ENCODE measurements around the gene IFI27L1.
A peak's percentile ranks its signal among the peaks of the same experiment; 100 is the strongest.
"Not testable (repeated sequence)": the region's sequence is repeated elsewhere in the genome, so short reads cannot be mapped to it uniquely, and the experiment has no call there.

Gene IFI27L1

GRCh38 chr14:94048691-94049624 lies 32.2 kb upstream of the IFI27L1 start:
- ATAC-seq, result no peak

DNA sequence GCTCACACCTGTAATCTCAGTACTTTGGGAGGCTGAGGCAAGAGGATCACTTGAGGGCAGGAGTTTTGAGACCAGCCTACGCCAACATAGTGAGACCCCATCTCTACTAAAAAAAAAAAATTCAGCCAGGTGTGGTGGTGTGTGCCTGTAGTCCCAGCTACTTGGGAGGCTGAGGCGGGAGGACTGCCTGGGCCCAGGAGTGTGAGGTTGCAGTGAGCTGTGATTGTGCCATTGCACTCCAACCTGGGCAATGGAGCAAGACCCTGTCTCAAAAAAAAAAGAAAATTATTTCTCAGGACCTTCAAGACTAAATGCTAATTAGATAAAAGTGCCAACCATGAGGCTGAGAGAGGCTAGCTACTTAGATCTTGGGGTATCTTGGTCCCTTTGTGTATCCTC lies 31.5 kb upstream of the IFI27L1 start:
- ATAC-seq, result no peak

- no peak for ATAC-seq
These were observed 30.8 kb upstream of the IFI27L1 start for GRCh38 chr14:94050231-94050880.

DNA sequence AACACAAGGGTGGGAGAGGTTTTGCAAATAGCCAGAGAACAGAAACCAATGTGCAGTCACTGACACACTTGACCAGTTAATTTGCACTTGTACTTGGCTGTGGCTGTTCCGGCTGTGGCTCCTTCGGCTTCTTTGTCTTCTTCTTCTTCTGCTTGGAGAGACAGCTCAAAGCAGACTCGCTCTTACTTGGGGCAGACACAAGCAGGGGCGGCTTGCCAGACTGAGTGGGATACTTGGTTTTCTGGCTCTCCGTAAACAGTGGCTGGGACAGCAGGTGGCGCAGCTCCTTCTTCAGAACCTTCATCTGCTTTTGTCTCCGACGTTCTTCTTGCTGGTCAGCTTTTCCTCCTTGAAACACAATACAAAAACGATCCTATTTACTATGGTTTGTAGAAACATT lies 30.0 kb upstream of the IFI27L1 start:
- ATAC-seq, result no peak

DNA sequence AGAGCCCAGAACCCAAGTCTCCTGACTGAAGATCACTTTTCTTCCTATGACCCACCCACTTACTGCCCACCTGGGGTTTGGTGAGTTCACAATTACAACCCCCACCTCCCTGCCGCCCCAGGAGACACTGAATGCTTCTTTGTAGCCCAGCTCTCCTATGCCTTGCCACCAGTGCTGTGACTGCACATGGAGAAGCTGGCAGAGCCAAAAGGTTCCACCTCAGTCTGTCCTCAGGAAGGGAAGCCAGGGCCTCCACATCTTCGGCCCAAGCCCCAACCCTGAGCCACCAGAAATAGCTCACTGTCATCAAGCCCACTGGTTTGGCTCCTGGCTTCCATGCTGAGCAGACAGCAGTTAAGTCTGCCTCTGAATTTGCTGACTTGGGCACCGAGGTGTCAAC lies 29.3 kb upstream of the IFI27L1 start:
- no peak for ATAC-seq

GRCh38 chr14:94052199-94052598 lies 28.9 kb upstream of the IFI27L1 start:
- ATAC-seq, result no peak

GRCh38 chr14:94052662-94053061 lies 28.4 kb upstream of the IFI27L1 start:
- no peak for ATAC-seq

DNA sequence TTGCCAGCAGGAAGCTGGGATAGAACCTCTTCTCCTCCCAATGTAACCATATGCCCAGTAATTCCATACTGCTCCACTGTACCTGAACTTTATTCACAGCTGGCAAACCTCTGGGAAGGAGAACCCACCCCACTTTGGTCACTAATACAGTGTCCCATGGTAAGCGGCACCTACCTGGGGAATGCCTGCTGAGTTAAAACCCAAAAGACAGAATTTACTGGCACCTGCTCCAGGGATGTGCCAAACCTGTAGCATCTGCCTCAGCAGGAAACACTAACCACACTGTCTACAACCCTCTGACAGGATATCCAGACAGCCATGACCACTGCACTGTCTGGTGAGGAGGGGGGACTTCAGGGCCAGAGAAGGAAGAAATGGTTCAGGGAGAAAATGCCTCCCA lies 26.7 kb upstream of the IFI27L1 start:
- ATAC-seq, result no peak

DNA sequence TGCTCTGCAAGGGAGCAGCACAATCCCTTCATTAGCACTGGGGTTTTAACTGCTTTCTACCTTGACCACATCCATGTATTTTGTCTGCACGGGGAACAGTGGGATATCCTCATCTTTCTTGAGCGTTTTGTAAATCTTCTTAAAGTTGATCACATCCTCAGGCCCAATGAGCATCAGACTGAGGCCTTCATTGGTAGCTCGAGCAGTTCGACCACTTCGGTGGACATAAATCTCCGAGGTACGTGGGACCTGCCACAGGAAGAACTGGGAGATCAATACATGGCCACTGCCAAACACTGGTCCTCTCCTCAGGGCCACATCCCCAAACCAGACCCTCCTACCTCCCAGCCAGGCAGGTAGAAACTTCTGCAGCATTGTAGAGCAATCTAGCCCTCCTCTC lies 26.2 kb upstream of the IFI27L1 start:
- ATAC-seq, result no peak

DNA sequence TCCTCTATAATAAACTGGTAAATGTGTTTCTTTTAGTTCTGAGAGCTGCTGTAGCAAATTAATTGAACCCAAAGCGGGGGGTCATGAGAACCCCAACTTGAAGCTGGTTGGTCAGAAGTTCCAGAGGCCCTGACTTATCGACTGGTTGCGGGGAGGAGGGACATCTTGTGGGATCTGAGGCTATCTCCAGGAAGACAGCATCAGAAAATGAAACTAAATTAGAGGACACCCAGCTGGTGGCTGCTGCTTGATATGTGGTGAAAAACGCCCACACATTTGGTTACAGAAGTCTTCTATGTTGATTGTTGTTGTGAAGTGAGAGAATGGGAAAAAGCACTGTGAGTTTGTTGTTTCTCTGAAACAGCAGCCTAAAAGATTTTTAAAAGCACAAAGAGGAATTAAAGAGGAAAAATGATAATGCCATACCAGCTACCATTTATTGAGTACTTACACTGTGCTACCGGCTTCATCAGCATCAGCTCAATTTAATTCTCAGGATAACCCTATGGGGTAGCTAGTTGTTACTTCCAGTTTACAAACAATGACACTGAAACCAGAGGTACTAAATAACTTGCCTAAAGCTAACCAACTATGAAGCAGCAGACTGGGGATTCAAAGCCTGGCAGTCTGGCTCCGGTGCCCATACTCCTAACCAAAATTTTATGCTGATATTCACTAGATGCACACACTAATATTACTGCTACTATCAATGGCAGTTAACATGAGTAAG lies 24.4 kb upstream of the IFI27L1 start:
- ATAC-seq, result peak; percentile 73 to 83

- ATAC-seq, result no peak
These were observed 22.9 kb upstream of the IFI27L1 start for GRCh38 chr14:94058128-94058673.

DNA sequence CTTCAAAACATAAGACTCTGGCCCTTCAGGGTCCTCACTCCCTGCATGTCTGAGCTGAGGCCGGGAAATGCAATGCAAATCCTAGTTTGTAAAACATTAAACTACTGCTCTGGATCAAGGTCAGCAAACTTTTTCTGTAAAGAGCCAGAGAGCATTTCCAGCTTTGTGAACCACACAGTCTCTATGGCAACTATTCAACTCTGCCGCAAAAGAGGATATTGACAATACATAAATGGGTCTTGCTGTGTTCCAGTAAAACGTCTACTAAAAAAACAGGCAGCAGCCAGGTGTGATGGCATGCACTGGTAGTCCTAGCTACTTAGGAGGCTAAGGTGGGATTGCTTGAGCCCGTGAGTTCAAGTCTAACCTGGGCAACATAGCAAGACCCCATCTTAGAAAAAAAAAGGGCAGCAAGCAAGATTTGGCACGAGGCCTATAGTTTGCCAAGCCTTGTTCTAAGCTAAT lies 22.4 kb upstream of the IFI27L1 start:
- no peak for ATAC-seq

GRCh38 chr14:94059998-94060397 lies 21.1 kb upstream of the IFI27L1 start:
- no peak for ATAC-seq

GRCh38 chr14:94062344-94062940 lies 18.7 kb upstream of the IFI27L1 start:
- ATAC-seq, result no peak

- no peak for ATAC-seq
These were observed 14.9 kb upstream of the IFI27L1 start for GRCh38 chr14:94066089-94066676.

GRCh38 chr14:94072076-94072475 lies 9.0 kb upstream of the IFI27L1 start:
- ATAC-seq, result not testable (repeated sequence)

GRCh38 chr14:94074534-94074933 lies 6.6 kb upstream of the IFI27L1 start:
- ATAC-seq, result no peak

DNA sequence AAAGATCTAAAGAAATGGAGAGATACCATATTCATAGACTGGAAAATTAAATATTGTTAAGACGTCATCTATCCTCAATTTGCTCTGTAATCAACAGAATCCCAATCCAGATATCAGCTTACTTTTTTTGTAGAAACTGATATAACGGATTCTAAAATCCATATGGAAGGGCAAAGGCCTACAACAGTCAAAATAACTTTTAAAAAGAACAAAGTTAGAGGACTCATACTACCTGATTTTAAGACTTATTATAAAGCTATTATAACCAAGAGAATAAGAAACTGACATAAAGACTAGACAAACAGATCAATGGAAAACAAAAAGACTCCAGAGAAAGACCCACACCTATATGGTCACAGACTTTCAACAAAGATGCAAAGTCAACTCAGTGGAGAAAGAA lies 6.1 kb upstream of the IFI27L1 start:
- ATAC-seq, result no peak

GRCh38 chr14:94077111-94077821 lies 3.8 kb upstream of the IFI27L1 start:
- no peak for ATAC-seq

GRCh38 chr14:94077823-94078222 lies 3.3 kb upstream of the IFI27L1 start:
- ATAC-seq, result no peak

GRCh38 chr14:94079891-94080620 lies 1.1 kb upstream of the IFI27L1 start:
- ATAC-seq, result no peak

Measured in activated CD4-positive, CD25-positive, alpha-beta regulatory T cell treated with anti-CD3 and anti-CD28 coated beads, Interleukin-2, amount 50 U/mL, for 24 hours (primary cell).